Stimulated activated CD8-positive, alpha-beta memory T cell treated with anti-CD3 and anti-CD28 coated beads, Interleukin-15, amount 100 ng/mL, for 24 hours (primary cell): Measurements from ENCODE around the gene IFNA8.
"Not testable (repeated sequence)": the region's sequence is repeated elsewhere in the genome, so short reads cannot be mapped to it uniquely, and the experiment has no call there.

Experiments used
- DNase-seq: peaks from one replicate; pipeline ENCODE4 v3.0.0-alpha.2; 2020; ENCODE audit warnings: low read depth

The IFNA8 gene

DNA sequence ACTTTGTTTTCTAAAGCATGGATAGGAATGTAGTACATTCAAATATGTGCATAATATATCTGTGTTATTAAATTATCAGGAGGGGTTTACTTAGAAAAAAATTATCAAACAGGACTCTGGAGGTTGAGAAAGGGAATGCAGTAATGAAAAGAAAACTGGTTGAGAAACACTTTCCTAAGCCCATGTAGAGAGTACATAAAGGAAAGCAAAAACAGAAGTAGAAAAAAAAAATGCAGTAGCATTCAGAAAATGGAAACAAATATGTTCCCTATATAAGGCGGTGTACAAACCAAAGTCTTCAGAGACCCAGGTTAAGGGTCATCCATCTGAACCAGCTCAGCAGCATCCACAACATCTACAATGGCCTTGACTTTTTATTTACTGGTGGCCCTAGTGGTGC is at the start of gene IFNA8:
Gene IFNA8, plus strand, starts transcription at position 301 of the 400 bp plus-strand sequence. Its CDS starts 60 bp downstream, at position 361.
- no peak for DNase-seq

DNA sequence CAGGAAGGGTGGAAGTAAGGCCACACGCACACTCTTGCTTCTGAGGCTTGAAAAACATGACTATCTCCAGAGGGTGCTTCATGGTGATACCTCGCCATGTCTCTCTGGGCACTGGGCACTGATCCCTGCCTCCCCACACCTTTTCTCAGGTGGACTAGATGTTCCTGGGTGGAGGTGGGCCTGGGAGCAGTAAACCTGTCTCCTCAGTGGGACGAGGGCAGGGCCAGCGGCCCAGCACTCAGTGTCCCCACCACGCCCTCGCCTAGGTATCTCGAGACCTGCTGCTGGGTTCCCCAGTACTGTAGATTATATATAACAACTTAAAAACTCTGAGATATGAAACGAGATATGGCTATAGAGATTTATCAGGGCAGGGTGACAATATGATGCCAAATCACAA is 46.6 kb upstream of the IFNA8 start:
- no peak for DNase-seq

DNA sequence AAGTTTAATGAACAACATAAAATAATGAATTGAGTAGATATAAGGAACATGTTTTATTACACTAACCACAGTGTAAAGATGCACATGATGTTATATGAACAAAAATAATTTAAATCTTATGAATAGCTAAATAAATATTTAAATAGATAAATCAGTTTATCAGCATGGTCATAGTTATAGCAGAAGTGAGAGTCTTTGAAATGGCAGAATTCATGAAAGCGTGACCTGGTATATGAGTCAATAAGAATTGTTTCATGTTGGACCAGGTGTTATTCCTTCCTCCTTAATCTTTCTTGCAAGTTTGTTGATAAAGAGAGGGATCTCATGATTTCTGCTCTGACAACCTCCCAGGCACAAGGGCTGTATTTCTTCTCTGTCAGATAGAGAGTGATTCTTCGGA is 41.7 kb upstream of the IFNA8 start:
- not testable (repeated sequence) for DNase-seq

DNA sequence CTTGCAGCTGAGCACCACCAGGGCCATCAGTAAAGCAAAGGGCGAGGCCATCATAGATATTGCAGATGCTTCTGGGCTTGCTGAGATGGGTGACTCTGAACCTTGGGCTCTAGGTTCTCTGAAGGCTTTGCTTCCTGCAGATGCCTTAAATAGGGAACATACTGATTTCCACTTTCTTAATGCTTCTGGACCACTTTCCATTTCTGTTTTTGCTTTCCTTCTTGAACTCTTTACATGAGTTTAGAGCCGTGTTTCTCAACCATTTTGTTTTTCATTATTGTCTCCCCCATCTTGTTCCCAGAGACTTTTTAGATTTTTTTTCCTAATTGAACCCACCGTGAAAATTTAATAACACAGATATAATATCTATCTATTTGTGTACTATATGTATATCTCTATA is 41.0 kb upstream of the IFNA8 start, which contains the start of gene IFNA13:
Gene IFNA13, minus strand, starts transcription at position 101 of the 400 bp plus-strand sequence. Its CDS starts 47 bp downstream, at position 54.
- DNase-seq: no peak

DNA sequence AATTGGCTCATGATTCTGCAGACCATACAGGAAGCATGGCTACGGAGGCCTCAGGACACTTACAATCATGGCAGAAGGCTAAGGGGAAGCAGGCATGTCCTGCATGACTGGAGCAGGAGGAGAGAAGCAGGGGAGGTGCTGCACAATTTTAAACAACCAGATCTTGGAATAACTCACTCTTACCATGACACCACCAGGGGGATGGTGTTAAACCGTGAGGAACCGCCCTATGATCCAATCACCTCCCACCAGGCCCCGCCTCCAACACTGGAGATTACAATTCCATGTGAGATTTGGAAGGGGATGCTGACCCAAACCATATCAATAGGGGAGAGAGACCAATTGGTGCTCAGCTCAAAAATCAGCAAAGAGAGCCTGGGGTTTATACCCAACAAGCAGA is 37.5 kb upstream of the IFNA8 start:
- DNase-seq: not testable (repeated sequence)

DNA sequence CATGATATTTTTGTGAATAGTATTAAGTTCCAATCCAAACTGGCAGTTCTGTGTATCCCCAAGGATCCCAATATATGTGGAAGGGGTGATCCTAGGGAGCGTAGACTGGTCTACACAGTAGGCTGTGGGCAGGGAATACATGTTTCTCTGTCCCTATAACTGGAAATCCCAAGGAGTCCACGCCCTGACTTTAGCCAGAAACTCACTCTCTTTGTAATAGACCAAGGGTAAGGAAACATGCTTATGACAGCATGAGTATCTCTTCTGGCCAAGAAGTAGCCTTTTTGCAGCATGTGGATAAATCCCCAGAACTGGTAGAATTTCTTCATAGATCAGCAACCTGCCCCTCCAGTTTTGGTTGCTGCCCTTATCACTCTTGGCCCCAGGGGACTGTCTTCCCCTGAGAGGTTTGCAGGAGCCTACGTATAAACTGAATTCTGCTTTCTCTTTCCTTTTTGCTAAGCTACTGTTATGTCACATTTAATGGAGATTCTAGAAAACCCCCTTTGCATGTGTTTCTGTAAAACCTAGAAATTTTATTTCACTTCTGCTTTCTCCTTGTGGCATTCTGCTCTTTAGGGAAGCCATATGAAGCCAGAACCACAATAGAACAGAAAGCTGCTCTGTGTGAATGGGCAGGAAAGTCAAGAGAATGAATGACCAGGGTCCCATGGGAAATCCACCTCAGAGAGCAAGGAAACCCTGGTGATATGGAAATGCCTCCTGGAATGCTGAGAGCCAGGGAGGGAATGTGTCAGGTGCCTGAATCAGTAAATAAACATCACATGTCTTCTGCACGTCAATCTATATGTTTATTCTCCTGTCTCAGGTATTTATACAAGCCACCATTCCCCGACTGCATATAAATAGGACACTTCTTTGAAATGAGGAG is 27.2 kb upstream of the IFNA8 start:
- no peak for DNase-seq

DNA sequence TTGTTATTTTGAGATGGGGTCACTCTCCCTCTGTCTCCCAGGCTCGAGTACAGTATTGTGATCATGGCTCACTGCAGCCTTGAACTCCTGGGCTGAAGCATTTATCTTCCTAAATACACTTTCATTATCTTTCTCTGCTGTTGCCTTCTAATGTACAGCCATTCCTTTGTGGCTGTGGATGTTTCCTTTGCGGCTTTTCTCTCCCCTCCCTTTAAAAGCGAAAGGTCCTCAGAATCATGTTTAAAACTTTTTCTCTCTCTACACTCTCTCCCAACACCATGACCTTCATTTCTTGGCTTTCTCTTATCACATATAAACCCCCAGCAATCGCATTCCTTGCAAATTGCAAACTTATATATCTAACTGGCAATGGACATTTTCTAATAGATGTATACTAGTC is 25.3 kb upstream of the IFNA8 start:
- no peak for DNase-seq

DNA sequence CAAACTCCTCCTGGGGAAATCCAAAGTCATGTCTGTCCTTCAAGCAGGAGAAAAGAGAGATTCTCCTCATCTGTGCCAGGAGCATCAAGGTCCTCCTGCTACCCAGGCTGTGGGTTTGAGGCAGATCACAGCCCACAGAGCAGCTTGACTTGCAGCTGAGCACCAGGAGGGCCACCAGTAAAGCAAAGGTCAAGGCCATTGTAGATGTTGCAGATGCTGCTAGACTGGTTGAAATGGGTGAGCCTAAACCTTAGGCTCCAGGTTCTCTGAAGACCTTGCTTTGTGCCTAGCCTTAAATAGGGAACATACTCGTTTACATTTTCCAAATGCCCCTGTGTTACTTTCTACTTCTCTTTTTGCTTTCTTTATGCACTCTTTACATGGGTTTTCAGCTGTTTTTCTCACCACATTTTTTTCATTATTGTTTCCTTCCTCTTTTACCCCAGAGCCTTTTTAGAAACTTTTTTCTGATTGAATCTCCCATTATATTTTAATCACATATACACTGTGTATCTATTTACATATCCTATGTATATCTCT is 23.7 kb upstream of the IFNA8 start, which contains the start of gene IFNA2:
Gene IFNA2, minus strand, starts transcription at position 268 of the 540 bp plus-strand sequence. Its CDS starts 69 bp downstream, at position 199.
- no peak for DNase-seq

DNA sequence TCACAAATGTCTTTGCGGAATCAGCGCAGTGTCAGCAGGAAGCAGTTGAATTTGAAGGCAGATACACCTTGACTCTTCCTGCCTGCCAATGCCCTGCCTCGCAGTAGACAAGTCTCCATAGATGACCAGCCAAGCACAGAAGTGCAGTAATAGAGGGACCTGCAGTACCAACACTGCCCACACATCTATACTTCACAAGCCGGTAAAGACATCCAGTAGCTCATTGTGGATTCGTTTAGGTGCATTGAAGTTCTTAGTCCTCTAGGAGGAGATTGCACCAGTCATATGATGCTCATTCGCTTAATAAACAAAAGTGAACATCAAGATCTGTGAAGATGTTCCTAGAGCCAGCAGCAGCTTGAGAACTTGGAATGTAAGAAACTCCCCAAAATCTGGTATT is 16.6 kb upstream of the IFNA8 start:
- DNase-seq: no peak

DNA sequence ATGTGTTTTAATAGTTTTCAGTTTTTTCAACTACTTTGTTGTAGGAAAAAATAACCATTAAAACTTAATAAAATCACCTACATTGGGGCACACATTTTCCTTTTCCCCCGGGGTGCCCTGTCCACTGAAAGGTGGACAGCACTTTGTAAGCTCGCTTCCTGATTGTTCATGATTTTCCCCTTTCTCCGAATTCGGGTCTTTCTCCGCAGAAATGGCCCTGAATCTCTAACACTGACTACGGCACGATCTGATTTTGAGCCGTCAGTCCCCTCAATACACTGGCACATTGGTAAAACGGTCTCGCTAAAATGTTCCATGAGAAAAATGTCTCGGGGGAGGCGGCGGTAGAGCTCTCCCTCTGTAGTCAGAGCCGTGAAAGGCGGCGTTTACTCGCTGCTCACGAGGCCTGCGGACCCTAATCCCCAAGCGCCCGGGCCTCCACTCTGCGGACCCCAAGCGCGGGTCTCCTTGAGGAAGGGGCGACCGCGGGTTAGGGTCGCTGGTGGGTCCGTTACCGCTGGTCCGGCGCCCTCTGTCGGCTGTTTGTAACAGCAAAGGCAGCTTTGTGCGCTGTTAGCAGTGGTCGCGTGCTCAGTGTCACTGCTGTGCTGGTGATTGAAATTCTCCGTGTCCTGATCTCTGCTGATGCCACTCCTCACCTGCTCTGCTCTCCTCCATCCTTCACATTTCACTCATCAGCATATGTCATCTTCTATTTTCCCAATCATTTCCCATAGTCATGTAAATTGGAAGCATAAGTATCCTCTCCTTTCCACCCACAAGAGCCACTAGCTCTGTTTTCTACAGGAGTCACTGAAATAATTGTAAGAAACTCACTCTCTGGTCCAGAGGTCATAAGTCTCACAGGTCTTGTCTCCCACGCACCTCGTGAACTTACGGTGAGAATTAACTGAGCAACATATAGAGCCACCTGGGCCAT is 12.9 kb upstream of the IFNA8 start:
- DNase-seq: peak; percentile 23

DNA sequence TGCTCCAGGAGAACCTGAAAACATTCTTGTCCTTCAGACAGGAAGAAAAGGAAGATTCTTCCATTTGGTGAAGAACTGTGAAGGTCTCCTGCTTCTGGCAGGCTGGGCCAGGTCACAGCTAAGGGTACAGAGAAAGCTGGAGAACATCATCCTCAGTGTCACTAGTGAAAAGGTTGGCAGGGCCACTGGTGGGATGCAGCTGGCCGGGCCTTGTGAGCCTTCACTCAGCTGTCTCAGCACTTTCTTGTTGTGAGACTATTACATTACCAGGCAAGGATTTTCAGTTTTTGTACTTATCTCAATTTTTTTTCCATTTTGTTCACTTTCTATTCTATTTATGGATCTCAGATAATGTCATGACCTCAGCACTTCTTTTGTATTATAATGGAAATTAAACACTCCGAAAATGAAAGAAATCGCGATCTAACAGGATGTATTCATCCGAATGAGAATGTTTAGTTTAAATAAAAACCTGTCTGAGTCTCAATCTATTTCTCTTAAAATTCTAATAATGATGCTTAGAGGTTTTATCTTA is 9.9 kb upstream of the IFNA8 start:
- no peak for DNase-seq

DNA sequence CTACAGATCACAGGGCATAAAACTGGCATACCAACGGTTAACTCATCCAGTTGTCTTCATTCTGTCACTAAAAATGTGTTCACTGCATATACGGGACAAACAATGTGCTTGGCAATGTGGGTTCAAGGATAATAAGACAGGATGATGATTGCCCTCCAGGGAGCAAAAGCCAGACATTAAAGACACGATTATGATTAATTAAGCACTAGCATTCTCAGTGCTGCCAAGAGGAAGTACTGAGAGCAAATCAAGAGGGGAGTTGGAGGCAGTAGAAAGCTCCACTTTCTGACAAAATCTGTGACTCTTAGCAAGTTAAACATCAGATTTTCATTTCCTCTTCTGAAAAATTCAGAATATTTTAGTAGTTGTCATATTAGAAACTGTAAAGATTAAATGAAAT is 9.0 kb upstream of the IFNA8 start:
- no peak for DNase-seq

DNA sequence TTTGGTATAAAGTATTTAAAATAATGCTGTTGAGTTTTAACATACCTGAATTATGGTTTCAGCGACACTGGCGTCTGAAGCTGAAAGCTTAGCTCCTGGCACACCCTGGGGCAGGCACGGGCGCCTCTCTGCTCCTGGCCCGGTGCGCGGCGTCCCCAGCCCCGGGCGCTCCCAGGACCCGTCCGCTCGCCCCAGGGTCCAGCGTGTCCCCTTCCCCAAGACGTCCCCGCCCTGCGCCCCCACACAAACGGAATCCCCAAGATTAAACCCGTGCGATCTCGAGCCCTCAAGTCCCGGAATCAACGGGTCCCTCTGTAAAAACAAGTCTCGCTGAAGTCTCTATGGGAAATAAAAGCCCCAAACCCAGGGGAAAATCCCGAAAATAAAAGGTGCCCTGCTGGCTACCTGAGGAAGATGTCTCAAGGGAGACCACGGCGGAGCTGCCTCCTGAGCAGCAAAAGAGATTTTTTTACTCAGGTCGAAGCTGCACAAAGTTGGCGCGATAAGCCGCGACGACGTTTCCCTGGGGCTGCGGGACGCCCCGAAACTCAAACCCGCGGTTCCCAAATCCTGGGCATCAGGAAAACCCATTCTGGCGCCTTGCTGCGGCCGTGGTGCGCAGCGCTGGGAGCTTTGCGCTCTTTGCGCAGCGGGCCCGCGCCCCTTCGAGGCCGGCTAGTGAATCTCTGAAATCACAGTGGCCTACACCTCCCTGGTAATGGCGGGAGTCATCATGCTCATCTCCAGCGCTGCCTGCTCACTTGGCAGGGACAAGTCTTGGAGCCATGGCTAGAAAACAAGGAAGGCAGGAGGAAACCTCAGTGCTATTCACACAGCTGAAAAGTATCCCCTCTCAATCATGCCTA is 6.3 kb upstream of the IFNA8 start:
- DNase-seq: no peak

DNA sequence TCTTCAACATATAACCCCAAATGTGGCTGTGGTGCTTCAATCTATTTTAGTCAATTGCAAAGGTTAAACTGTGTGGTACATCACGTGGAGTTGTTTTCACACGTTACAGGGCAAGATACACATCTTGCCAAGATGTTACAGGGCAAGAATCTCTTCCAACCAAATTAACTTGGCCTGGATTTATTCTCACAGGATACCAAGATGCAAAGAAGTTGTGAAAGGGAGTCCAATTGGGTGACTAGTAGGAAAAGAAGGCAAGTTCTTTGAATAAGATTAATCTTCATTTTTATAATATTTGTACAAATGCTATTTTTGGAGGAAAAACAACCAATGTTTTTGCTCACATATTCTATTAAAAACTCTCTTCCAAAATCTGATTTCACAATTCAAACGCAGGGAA is 4.8 kb upstream of the IFNA8 start:
- no peak for DNase-seq

DNA sequence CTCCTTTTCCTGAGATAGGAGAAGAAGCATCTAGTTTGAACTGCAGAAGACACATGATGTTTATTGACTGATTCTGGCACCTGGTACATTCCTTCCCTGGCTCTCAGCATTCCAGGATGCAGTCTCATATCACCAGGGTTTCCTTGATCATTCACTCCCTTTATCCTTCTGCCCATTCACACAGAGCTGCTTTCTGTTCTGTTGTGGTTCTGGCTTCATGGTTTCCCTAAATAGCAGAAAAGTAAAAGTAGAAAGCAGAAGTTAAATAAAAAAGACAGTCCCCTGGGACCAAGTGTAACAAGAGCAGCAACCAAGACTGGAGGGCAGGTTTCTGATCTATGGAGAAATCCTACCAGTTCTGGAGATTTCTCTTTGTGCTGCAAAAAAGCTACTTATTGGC is 3.2 kb downstream of the IFNA8 start:
- no peak for DNase-seq

DNA sequence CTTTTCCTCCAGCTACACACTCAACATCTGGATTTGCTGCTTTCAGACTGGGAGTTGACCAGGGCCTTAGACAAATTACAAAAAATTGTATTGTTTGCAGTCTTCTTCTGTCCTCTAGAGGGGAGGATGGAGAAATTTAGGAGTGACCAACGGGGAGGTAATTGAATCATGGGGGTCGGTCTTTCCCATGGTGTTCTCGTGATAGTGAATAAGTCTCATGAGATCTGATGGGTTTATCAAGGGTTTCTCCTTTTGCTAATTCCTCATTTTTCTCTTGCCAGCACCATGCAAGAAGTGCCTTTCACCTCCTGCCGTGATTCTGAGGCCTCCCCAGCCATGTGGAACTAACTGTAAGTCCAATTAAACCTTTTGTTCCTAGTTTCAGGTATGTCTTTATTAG is 4.2 kb downstream of the IFNA8 start:
- no peak for DNase-seq

DNA sequence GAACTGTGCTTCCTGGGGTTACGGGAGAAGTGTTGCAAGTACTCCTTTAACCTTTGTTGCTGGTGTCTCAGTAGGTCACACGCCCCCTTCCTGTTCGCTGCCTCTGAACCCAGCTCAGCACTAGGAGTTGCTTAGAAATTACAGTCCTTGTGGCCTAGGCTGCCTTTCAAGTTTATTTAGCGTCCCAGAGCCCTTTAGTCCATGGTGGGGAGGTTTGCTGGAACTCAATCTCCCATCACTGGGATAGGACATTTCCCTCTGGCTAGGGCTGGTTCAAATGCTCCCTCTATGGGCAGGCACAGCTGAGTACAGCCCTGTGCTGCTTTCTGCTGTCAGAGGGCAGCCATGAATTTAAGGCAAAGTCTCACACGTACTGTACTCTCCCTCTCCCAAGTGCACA is 4.7 kb downstream of the IFNA8 start:
- no peak for DNase-seq

DNA sequence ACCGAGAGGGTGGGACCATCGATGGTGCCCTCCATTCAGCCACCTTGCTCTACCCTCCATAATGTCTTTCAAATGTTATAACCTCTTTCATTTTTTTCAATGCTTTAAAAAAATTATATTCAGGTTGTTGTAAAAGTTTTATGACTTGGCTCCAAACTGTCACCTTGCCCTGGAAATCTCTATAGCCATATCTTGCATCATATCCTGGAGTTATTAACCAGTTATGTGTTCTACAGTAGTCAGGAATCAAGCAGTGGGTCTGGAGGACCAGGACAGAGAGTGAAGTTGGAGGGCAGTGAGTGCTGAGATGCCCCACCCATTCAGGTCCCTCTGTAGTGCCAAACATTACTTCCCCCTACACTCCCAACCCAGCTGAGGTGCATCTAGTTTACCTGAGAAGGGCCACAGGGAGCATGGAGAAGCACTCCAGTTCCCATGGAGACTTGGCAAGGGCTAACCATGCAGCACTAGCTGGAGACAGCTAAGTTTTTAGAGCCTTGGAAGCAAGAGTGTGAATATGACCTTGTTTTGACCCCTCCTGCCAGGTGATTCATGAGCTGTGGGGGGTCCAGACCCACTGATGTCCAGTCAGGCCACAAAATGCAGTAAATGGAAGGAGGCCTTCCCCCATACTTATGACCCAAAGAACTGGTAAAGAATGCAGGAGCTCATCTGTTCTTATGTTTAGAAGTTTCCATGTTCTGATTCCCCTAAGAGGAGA is 5.5 kb downstream of the IFNA8 start:
- DNase-seq: no peak

DNA sequence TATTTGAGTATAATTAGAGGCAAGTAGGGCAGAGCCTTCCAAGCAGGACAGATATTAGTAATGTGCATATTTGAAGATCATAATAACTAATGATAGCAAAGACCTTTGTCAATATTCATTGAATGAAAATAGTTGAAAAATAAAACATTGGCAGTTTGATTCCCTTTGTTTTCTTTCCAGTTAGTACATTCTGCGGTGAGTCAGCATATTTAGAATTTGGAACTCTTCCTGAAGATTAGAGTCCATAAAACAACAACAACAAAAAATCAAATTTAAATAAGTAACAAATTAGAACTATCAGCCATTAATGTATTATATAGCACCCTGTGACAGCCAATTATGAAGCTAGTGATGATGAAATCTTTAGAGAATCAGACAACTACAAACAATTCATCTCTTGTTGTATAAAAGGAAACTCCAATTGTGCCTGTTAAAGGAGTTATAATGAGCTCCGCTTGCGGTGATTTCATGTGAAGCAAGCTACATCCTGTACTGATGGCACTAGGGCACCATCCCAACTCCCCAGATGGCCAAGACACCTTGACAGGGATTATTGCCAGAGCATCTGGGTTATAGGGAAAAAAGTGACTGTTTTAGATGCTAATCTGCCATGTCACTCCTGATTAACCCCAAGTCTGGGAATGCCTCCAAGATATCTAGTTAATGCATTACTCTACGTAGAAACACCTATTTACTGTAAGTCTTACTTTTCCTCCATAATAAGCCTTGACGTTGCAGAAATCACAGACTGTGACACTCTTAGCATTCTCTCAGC is 6.8 kb downstream of the IFNA8 start:
- DNase-seq: no peak

DNA sequence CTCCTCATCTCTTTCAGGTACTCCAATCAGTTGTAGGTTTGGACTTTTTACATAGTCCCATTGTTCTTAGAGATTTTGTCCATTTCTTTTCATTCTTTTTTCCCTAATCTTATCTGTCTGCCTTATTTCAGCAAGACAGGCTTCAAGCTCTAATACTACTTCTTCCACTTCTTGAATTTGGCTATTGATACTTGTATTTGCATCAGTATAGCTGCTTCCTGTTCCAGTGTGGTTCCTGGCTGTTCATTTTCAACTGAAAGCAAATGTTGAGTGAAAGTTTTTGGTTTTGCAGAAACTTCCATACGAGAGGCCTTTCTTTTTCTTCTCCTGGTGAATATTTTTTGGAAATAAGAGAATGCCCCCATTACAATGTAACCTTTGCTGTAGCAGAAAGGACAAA is 19.3 kb downstream of the IFNA8 start:
- no peak for DNase-seq
